D721Med (cell line): ENCODE results near the gene PHETA1.

Source experiments
- DNase-seq: peaks from one replicate; pipeline ENCODE4 v3.0.0; 2011; ENCODE audit warnings: low spot score; ENCODE audit not compliant: insufficient read length
- FAIRE-seq: peaks from 2 replicates; lab custom pipeline; 2011; peaks lifted over from hg19 to GRCh38; lab: Jason Lieb, UNC
- TF ChIP-seq, protein P1 (sequence below): IDR thresholded peaks from 2 replicates; pipeline ENCODE4 v1.5.1; 2012; ENCODE audit warnings: mild to moderate bottlenecking, control low read depth; ENCODE audit not compliant: insufficient read depth; ENCODE audit errors: missing control alignments

The PHETA1 gene

GRCh38 chr12:111352296-111352993 lies 16.4 kb downstream of the PHETA1 start:
- TF ChIP-seq, protein P1, sequence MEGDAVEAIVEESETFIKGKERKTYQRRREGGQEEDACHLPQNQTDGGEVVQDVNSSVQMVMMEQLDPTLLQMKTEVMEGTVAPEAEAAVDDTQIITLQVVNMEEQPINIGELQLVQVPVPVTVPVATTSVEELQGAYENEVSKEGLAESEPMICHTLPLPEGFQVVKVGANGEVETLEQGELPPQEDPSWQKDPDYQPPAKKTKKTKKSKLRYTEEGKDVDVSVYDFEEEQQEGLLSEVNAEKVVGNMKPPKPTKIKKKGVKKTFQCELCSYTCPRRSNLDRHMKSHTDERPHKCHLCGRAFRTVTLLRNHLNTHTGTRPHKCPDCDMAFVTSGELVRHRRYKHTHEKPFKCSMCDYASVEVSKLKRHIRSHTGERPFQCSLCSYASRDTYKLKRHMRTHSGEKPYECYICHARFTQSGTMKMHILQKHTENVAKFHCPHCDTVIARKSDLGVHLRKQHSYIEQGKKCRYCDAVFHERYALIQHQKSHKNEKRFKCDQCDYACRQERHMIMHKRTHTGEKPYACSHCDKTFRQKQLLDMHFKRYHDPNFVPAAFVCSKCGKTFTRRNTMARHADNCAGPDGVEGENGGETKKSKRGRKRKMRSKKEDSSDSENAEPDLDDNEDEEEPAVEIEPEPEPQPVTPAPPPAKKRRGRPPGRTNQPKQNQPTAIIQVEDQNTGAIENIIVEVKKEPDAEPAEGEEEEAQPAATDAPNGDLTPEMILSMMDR = no peak
- FAIRE-seq (no peak), DNase-seq (no peak)

DNA sequence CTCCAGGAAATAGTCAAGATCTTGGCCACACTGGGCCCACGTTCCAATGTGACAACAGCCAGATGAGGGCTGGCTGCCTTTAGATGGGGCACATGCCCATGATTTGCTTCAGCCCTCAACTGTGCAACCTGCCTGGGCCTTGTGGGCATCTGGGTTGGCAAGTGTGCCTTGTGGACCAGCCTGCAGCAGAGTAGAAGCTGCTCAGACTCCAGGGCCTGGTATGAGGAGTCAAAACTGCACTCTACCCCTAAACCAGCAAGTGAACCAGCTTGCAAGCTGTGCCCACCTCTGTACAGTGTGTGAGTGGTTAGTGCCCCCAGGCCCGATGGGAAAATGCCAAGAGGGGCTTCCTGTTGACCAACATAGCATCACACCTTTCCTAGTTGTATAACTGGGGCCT lies 17.9 kb downstream of the PHETA1 start:
- DNase-seq (no peak), FAIRE-seq (no peak)
- TF ChIP-seq, protein P1 = no peak

DNA sequence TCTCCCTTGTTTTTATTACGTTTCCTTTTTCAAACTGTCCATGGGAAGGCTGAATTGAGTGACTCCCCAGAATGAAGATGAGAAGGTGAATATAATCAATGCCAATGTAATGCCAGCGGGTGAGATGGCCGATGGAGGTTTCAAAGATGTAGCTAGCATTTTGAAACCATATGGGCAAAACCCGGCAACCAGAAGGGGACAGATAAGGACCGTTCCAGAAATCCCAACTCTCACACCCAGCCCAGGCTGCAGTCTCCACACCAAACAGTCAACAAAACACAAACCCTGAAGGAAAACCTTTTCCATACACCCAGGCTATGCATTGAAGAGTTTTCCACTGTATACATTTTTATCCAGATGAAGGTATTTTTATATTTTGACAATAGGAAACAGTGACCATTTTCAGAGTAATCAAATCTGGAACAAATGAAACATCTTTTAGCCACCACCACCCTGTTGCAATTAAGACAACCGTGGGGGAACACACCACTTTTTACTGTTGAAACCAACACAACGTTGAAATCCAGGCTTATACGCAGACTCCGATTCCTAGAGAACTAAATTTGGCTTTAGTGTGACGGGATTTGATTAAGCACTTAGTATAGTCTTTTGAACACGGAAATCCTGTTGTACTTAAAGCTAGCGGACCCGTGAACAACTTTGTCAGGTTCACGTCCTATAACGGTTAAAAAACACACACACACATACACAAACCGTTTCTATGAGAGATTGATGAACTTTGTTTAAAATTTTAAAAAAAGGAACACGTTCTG lies 19.0 kb downstream of the PHETA1 start:
- TF ChIP-seq, protein P1 = no peak
- DNase-seq (no peak), FAIRE-seq (no peak)

GRCh38 chr12:111349101-111349747 lies 19.7 kb downstream of the PHETA1 start:
- TF ChIP-seq, protein P1 = no peak
- DNase-seq (no peak), FAIRE-seq (no peak)

DNA sequence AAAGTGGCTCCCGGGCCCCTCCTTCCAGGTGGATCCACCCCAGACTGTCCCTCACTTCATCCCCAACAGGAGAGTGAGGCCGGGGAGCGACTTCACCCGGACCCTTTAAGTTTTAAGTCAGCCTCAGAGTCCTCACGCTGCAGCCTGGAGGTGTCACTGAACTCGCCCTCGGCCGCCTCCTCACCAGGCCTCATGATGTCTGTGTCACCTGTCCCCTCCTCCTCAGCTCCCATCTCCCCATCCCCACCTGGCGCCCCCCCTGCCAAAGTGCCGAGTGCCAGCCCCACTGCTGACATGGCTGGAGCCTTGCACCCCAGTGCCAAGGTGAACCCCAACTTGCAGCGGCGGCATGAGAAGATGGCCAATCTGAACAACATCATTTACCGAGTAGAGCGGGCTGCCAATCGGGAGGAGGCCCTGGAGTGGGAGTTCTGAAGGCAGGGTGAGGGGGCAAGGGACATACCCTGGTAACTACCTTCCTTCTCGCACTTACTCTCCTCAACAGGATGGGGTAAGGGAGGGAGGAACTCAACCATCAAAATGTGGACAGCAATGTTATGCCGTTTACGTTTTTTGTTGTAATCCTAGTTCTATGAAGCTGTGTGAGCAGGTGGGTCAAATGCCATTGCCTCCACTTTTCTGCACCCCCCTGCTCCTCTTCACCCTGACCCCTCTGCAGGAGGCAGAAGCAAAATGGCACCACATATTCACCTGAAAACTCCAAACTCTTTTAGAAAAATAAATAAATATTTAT lies 20.8 kb downstream of the PHETA1 start:
- DNase-seq (no peak), FAIRE-seq (no peak)
- TF ChIP-seq, protein P1 = no peak

DNA sequence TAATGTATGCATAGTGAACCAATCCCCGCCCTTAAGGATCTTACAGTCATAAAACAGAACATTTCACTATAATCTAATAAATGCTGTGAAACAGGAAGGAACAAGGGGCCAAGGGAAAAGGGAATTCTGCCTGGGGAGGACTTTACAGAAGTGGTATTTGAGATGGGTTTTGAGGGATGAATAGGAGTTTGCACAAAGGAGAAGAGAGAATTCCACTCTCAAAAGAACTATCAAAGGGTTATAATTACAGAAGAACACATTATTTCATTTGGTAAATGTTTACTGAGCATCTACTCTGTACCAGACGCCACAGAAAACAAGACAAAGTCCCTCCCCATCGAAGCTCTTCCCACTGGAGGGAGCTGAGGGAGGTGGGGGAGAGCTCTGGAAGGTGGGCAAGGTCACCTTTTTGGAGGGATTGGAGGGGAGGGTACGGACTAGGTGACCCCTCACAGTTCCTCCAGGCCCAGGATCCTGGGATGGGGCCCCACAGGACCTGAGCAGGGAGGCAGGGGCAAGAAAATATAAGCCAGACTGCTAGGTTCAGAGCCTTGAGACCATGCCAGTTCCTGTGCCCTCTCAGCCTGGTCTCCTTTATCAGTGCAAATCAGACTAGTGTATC lies 24.5 kb downstream of the PHETA1 start:
- FAIRE-seq = no peak
- DNase-seq = no peak
- TF ChIP-seq, protein P1 = no peak
